PC-3 (cell line): Measurements from ENCODE around the gene DOCK4. TPM values are rescaled to one million over a fixed set of nuclear protein-coding genes. Genes with fewer than 3 reads are reported as not detected.

Experiments
- ATAC-seq: fragments of 200-7000 bp; cut with Tn5 transposase; 2 replicates; pipeline ENCODE4 v1.9.1; 2020; ENCODE audit warnings: mild to moderate bottlenecking, moderate library complexity
- BruUV-seq: library from RNA; stranded (reverse); fragments of 400-500 nt; replicated peaks from 2 replicates; lab custom pipeline; 2021; lab: Mats Ljungman, UMichigan
- CTCF ChIA-PET: fragments of 300-600 bp; sonication (Branson Sonifier 250); formaldehyde crosslinking; loops from one replicate; lab custom pipeline; 2022; ENCODE audit warnings: antibody characterized with exemption; lab: Charles Lee
- POLR2A ChIA-PET: fragments of 300-600 bp; sonication (Branson Sonifier 250); formaldehyde crosslinking; loops from one replicate; lab custom pipeline; 2022; ENCODE audit warnings: antibody characterized with exemption; ENCODE audit not compliant: unreplicated experiment; lab: Charles Lee
- DNase-seq: peaks from one replicate; pipeline ENCODE4 v3.0.0-alpha.2; 2015
- H2AFZ ChIP-seq: fragments of 300-600 bp; sonication (generic); 2 replicates; pipeline ENCODE4 v1.6.0; 2016; ENCODE audit warnings: antibody characterized with exemption, low read length
- H3F3A ChIP-seq: fragments of 300-600 bp; sonication (generic); one replicate; pipeline ENCODE4 v1.6.0; 2017; ENCODE audit warnings: antibody characterized with exemption, low read length, control low read depth, mild to moderate bottlenecking; ENCODE audit not compliant: unreplicated experiment
- H3K27ac ChIP-seq: fragments of 300-600 bp; sonication (generic); 2 replicates; pipeline ENCODE4 v1.5.1; 2016; ENCODE audit warnings: mild to moderate bottlenecking, low read length
- H3K27me3 ChIP-seq: fragments of 300-600 bp; sonication (generic); 2 replicates; pipeline ENCODE4 v1.6.1; 2016; ENCODE audit warnings: low read length, mixed read lengths
- H3K36me3 ChIP-seq: fragments of 300-600 bp; sonication (generic); 2 replicates; pipeline ENCODE4 v1.6.1; 2016; ENCODE audit warnings: low read depth, mixed run types, low read length, mixed read lengths
- H3K4me1 ChIP-seq: fragments of 300-600 bp; sonication (generic); 2 replicates; pipeline ENCODE4 v1.5.1; 2016; ENCODE audit warnings: low read length; ENCODE audit not compliant: insufficient read depth
- H3K4me2 ChIP-seq: fragments of 300-600 bp; sonication (generic); 2 replicates; pipeline ENCODE4 v1.6.0; 2016; ENCODE audit warnings: low read length
- H3K4me3 ChIP-seq: fragments of 300-600 bp; sonication (generic); 2 replicates; pipeline ENCODE4 v1.5.1; 2016; ENCODE audit warnings: mild to moderate bottlenecking, low read length, mixed read lengths
- H3K79me2 ChIP-seq: fragments of 300-600 bp; sonication (generic); 2 replicates; pipeline ENCODE4 v1.6.1; 2017; ENCODE audit warnings: low read length, mixed read lengths
- H3K9ac ChIP-seq: fragments of 300-600 bp; sonication (generic); 2 replicates; pipeline ENCODE4 v1.6.0; 2016; ENCODE audit warnings: mild to moderate bottlenecking, low read length
- H3K9me2 ChIP-seq: fragments of 300-600 bp; sonication (generic); replicated peaks from 2 replicates; pipeline ENCODE4 v1.6.1; 2016; ENCODE audit warnings: mixed run types, low read length, mixed read lengths
- H3K9me3 ChIP-seq: fragments of 300-600 bp; sonication (generic); 2 replicates; pipeline ENCODE4 v1.6.1; 2016; ENCODE audit warnings: low read length, mixed read lengths
- H4K20me1 ChIP-seq: fragments of 300-600 bp; sonication (generic); 2 replicates; pipeline ENCODE4 v1.6.1; 2016; ENCODE audit warnings: low read length, mixed read lengths
- EZH2 ChIP-seq: fragments of 300-600 bp; sonication (generic); IDR thresholded peaks from one replicate; pipeline ENCODE4 v1.6.1; 2017; ENCODE audit warnings: antibody characterized with exemption, mild to moderate bottlenecking, low read length; ENCODE audit not compliant: unreplicated experiment
- EZH2phosphoT487 ChIP-seq: fragments of 300-600 bp; sonication (generic); IDR thresholded peaks from 2 replicates; pipeline ENCODE4 v1.6.1; 2018; ENCODE audit warnings: mild to moderate bottlenecking, antibody characterized with exemption, low read length, borderline replicate concordance
- intact Hi-C: fragments of 100-400 bp; cut with micrococcal nuclease; formaldehyde crosslinking; loops from 2 replicates; pipeline ENCODE4 v1.9.0; 2023
- total RNA-seq: library from RNA; depleted of rRNA; stranded (reverse); fragments of >200 nt; gene quantifications from 2 replicates; pipeline ENCODE4 v1.2.3, GENCODE V29; 2014
- TF ChIP-seq, protein P1 (sequence below): fragments of 300-600 bp; sonication (generic); conservative IDR thresholded peaks from 2 replicates; pipeline ENCODE4 v1.5.1; 2017; ENCODE audit warnings: antibody characterized with exemption, low read depth, mild to moderate bottlenecking, low read length

Gene DOCK4
- total RNA-seq, 1 experiment from 2014 or later, result 25.4 TPM

DNA sequence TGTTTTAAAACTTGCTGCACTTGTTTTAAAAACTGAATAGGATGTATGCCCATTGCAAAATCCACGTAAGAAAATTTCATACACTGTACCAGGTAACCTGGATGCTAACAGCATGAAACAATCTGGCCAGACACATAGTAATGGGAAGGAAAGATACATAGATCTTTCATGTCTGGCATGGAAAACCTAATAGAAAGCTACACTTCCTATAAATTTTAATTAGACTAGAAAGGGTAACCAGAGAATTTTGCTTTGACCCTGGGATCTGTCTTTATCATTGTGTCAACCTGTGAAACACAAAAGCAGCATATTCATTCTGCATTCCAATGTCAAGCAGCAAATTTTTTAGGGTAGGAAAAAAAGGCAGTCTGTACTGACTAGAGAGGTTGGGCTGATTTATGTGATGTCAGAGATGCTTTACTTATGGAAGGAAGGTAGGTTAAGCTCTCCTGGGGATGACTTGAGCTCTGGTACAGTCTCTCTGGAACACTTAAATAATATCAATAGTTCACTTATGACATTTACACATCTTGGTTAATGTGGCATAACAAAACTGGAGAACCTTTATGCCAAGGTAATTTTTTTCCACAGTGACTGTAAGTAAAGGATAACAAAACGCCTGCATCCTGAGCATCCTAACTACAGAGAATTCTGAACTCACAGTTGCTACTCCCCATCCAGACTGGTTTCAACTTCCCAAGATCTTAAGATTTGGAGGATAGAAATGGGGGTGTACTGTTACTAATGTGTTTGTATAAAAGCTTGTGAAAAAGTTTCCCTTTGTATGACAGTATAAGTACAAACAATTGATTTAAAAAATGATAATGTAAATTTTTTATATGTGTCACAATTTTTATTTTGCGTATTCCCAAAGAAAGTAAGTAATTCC is 44.7 kb downstream of the DOCK4 start:
- BruUV-seq, result no TSS peak
- H3K9me3 ChIP-seq, result no peaks in the 10 kb centered on the region
- H3K4me1 ChIP-seq, result peaks cover 38% of the 10 kb centered on the region
- no peaks in the 10 kb centered on the region for H3F3A ChIP-seq
- H3K4me2 ChIP-seq, result peak overlapping the region; percentile 39; the same call in 1 of the 2 replicates
- DNase-seq, result no peak
- no peaks in the 10 kb centered on the region for H3K27me3 ChIP-seq
- 0 out of 2 replicates have a peak, but pooled peaks cover 8% of the 10 kb centered on the region for H4K20me1 ChIP-seq
- H2AFZ ChIP-seq, result no peak overlapping the region
- ChIA-PET POLR2A (no interaction called here), CTCF (no interaction called here)
- H3K79me2 ChIP-seq, result peaks cover 52% of the 10 kb centered on the region
- no peaks in the 10 kb centered on the region for H3K9me2 ChIP-seq
- no peak for ATAC-seq
- intact Hi-C loops, result no loop called here
- H3K27ac ChIP-seq, result no peak overlapping the region
- TF ChIP-seq EZH2 (no peak), EZH2phosphoT487 (no peak)
- TF ChIP-seq, protein P1, sequence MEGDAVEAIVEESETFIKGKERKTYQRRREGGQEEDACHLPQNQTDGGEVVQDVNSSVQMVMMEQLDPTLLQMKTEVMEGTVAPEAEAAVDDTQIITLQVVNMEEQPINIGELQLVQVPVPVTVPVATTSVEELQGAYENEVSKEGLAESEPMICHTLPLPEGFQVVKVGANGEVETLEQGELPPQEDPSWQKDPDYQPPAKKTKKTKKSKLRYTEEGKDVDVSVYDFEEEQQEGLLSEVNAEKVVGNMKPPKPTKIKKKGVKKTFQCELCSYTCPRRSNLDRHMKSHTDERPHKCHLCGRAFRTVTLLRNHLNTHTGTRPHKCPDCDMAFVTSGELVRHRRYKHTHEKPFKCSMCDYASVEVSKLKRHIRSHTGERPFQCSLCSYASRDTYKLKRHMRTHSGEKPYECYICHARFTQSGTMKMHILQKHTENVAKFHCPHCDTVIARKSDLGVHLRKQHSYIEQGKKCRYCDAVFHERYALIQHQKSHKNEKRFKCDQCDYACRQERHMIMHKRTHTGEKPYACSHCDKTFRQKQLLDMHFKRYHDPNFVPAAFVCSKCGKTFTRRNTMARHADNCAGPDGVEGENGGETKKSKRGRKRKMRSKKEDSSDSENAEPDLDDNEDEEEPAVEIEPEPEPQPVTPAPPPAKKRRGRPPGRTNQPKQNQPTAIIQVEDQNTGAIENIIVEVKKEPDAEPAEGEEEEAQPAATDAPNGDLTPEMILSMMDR, result no peak
- H3K36me3 ChIP-seq, result no peaks in the 10 kb centered on the region
- no peak overlapping the region for H3K9ac ChIP-seq
- H3K4me3 ChIP-seq, result no peak overlapping the region

GRCh38 chr7:112160771-112161150 is 45.4 kb downstream of the DOCK4 start:
- Histone ChIP-seq H3K9me2 (no peaks in the 10 kb centered on the region), H3K9ac (no peak overlapping the region), H3K79me2 (peaks cover 52% of the 10 kb centered on the region), H3K4me1 (peaks cover 38% of the 10 kb centered on the region), H3K4me3 (no peak overlapping the region), H2AFZ (no peak overlapping the region), H3K4me2 (peak overlapping the region; percentile 20), H3K27ac (no peak overlapping the region), H3K27me3 (no peaks in the 10 kb centered on the region), H3K9me3 (no peaks in the 10 kb centered on the region), H3K36me3 (no peaks in the 10 kb centered on the region), H4K20me1 (0 out of 2 replicates have a peak, but pooled peaks cover 8% of the 10 kb centered on the region), H3F3A (no peaks in the 10 kb centered on the region)
- ATAC-seq, result peak; percentile 3; the same call in 1 of the 2 replicates
- no peak for TF ChIP-seq EZH2
- TF ChIP-seq, protein P1, result no peak
- TF ChIP-seq EZH2phosphoT487, result no peak
- BruUV-seq, result no TSS peak
- CTCF ChIA-PET, result no interaction called here
- DNase-seq, result no peak
- POLR2A ChIA-PET, result no interaction called here
- intact Hi-C loops, result no loop called here
